BLaER1 treated with 17β-estradiol and CSF1 and Interleukin-3, amounts not matched to agents 10 nM and 100 nM (cell line): Measurements from ENCODE around the gene KTN1.

Experiments
- H3K27ac ChIP-seq, 11 experiments: shearing (Covaris generic); formaldehyde crosslinking; 2 replicates each; pipeline ENCODE4 v1.8.1; 2022
- H3K27me3 ChIP-seq, 11 experiments: shearing (Covaris generic); formaldehyde crosslinking; 2 replicates each; pipeline ENCODE4 v1.8.1; 2022
- H3K36me3 ChIP-seq, 11 experiments: shearing (Covaris generic); formaldehyde crosslinking; 2 replicates each; pipeline ENCODE4 v1.8.1; 2022
- H3K4me1 ChIP-seq, 10 experiments: shearing (Covaris generic); formaldehyde crosslinking; 2 replicates each; pipeline ENCODE4 v1.8.1; 2022
- H3K4me2 ChIP-seq, 11 experiments: shearing (Covaris generic); formaldehyde crosslinking; 2 replicates each; pipeline ENCODE4 v1.8.1; 2022
- H3K4me3 ChIP-seq, 10 experiments: shearing (Covaris generic); formaldehyde crosslinking; 2 replicates each; pipeline ENCODE4 v1.8.1; 2022
- H3K9ac ChIP-seq, 11 experiments: shearing (Covaris generic); formaldehyde crosslinking; 2 replicates each; pipeline ENCODE4 v1.8.1; 2022
- H3K9me3 ChIP-seq, 11 experiments: shearing (Covaris generic); formaldehyde crosslinking; replicated peaks in 1 of 11; 2 replicates each; pipeline ENCODE4 v1.8.1; 2022
- H4K20me1 ChIP-seq, 11 experiments: shearing (Covaris generic); formaldehyde crosslinking; 2 replicates each; pipeline ENCODE4 v1.8.1; 2022
- Cebpa-rat ChIP-seq, 11 experiments: shearing (Covaris generic); IDR thresholded peaks; 2 replicates each; pipeline ENCODE4 v1.8.1; 2022

The KTN1 gene, protein sequence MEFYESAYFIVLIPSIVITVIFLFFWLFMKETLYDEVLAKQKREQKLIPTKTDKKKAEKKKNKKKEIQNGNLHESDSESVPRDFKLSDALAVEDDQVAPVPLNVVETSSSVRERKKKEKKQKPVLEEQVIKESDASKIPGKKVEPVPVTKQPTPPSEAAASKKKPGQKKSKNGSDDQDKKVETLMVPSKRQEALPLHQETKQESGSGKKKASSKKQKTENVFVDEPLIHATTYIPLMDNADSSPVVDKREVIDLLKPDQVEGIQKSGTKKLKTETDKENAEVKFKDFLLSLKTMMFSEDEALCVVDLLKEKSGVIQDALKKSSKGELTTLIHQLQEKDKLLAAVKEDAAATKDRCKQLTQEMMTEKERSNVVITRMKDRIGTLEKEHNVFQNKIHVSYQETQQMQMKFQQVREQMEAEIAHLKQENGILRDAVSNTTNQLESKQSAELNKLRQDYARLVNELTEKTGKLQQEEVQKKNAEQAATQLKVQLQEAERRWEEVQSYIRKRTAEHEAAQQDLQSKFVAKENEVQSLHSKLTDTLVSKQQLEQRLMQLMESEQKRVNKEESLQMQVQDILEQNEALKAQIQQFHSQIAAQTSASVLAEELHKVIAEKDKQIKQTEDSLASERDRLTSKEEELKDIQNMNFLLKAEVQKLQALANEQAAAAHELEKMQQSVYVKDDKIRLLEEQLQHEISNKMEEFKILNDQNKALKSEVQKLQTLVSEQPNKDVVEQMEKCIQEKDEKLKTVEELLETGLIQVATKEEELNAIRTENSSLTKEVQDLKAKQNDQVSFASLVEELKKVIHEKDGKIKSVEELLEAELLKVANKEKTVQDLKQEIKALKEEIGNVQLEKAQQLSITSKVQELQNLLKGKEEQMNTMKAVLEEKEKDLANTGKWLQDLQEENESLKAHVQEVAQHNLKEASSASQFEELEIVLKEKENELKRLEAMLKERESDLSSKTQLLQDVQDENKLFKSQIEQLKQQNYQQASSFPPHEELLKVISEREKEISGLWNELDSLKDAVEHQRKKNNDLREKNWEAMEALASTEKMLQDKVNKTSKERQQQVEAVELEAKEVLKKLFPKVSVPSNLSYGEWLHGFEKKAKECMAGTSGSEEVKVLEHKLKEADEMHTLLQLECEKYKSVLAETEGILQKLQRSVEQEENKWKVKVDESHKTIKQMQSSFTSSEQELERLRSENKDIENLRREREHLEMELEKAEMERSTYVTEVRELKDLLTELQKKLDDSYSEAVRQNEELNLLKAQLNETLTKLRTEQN (N-terminal part only)

GRCh38 chr14:55579724-55580469 lies at the start of gene KTN1:
TSS of gene KTN1 (plus strand) at chr14:55580207. CDS start at chr14:55612049, 31,842 bp downstream.
- H3K9me3 ChIP-seq: no peaks in the 10 kb centered on the region
- H3K4me3 ChIP-seq: peak within 1 kb of the TSS; percentile 83 to 98 (median 94)
- peak within 1 kb of the TSS; percentile 94 to 99 (median 97) for H3K9ac ChIP-seq
- H3K4me1 ChIP-seq: peaks cover 45 to 52% (median 48%) of the 10 kb centered on the region in 10 experiments
- H3K27ac ChIP-seq: peak within 1 kb of the TSS; percentile 77 to 99 (median 96)
- H4K20me1 ChIP-seq: peaks cover 34 to 46% (median 45%) of the 10 kb centered on the region in 11 experiments
- TF ChIP-seq Cebpa-rat (IDR thresholded peaks at IDR 0.05): no peak
- H3K27me3 ChIP-seq: no peaks in the 10 kb centered on the region
- peak within 1 kb of the TSS; percentile 83 to 95 (median 91) for H3K4me2 ChIP-seq
- peaks cover 0 to 15% (median 8%) of the 10 kb centered on the region in 11 experiments; a peak in 6 of 22 replicates for H3K36me3 ChIP-seq

DNA sequence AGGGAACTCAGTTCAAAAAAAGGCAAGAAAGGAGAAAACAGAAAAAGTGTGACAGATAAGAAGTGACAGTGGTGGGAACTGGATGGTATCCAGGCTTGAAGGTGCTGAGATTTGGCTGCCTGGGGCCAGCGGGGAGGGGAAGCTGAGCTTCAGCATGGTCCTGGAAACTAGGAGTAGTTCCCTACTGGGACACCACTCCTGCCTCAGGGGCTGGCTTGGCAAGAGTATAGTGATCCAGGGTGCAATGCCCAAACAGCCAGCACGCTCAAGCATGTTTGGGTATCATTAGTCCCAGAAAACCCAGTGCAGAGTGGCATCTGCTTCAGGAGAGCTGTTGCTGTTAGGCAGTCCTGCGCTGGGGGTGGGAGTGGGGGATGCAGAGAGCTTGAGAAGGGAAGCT lies 49.5 kb upstream of the KTN1 start:
- H3K4me3 ChIP-seq: no peak overlapping the region
- H4K20me1 ChIP-seq: no peaks in the 10 kb centered on the region
- no peak overlapping the region for H3K27ac ChIP-seq
- no peak for TF ChIP-seq Cebpa-rat (IDR thresholded peaks at IDR 0.05)
- no peaks in the 10 kb centered on the region for H3K36me3 ChIP-seq
- no peak overlapping the region for H3K9ac ChIP-seq
- no peak overlapping the region for H3K4me2 ChIP-seq
- no peaks in the 10 kb centered on the region for H3K4me1 ChIP-seq
- H3K9me3 ChIP-seq: no peaks in the 10 kb centered on the region
- H3K27me3 ChIP-seq: no peaks in the 10 kb centered on the region

DNA sequence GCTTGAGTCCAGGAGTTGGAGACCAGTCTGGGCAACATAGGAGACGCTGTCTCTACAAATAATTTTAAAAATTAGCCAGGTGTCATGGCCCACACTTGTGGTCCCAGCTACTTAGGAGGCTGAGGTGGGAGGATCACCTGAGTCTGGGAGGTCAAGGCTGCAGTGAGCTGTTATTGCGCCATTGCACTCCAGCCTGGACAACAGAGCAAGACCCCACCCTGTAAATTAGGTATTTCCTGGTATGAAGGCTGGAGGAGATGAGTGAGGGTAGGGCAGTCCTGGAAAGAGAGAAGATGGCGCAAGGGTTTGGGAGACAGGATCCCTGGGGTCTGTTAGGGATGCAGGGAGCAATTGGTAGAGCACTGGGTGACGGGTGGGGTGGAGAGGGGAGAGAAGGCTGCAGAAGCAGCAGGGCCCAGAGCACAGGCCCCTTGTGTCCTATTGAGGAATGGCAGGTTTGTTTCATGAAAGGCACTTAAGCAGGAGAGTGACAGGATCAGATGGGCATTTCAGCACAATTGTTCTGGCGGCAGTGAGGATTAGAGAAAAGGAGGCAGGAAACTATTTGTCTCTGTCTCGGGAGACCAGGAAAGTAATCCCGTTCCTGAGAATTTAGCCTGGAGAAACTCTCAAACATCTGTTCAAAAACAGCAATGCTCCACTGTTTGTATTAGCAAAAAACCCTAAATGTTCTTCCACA lies 47.2 kb upstream of the KTN1 start:
- H4K20me1 ChIP-seq: no peaks in the 10 kb centered on the region
- no peaks in the 10 kb centered on the region for H3K27me3 ChIP-seq
- no peak overlapping the region for H3K27ac ChIP-seq
- no peak overlapping the region for H3K9ac ChIP-seq
- no peak for TF ChIP-seq Cebpa-rat (IDR thresholded peaks at IDR 0.05)
- peaks cover 6 to 15% (median 10%) of the 10 kb centered on the region in 11 experiments; a peak in 17 of 22 replicates for H3K9me3 ChIP-seq
- no peaks in the 10 kb centered on the region for H3K4me1 ChIP-seq
- H3K4me3 ChIP-seq: no peak overlapping the region
- no peak overlapping the region for H3K4me2 ChIP-seq
- H3K36me3 ChIP-seq: no peaks in the 10 kb centered on the region

GRCh38 chr14:55533960-55534359 lies 46.0 kb upstream of the KTN1 start:
- Histone ChIP-seq H3K4me2 (no peak overlapping the region), H3K27ac (no peak overlapping the region), H4K20me1 (no peaks in the 10 kb centered on the region), H3K36me3 (no peaks in the 10 kb centered on the region), H3K4me1 (no peaks in the 10 kb centered on the region), H3K9ac (no peak overlapping the region), H3K27me3 (no peaks in the 10 kb centered on the region), H3K4me3 (no peak overlapping the region), H3K9me3 (peaks cover 6 to 15% (median 10%) of the 10 kb centered on the region in 11 experiments; a peak in 17 of 22 replicates)
- TF ChIP-seq Cebpa-rat (IDR thresholded peaks at IDR 0.05): no peak

DNA sequence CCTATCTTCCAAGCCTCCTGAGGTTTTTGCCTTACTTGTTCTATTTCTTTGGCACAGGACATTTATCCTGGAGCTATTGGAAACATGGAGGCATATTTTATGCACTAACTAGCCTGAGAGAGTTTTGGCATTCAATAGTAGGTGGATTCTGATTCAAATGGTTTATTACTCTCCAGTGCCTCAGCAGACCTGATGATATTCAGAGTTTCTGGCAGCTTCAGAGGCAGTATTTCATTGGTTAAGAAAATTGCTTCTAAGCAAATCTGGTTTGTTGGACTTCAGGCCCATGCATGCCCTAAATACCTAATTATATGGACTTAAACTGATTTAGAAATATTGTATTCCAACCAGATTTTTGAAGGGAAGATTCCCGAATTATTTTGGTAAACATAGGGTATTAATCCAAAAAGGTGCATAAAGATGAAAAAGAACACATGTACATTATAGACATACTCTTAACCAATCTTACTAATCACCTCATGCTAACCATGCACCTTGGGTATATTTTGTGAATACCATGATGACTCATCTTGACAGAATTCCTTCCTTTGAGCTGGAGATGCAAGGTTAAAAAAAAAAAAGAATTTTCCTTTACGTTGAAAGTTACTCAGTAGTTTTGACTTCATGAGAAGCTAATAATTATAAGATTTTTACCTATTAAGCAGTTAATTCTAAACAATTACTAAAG lies 44.3 kb upstream of the KTN1 start:
- no peak for TF ChIP-seq Cebpa-rat (IDR thresholded peaks at IDR 0.05)
- Histone ChIP-seq H3K9ac (no peak overlapping the region), H3K27ac (no peak overlapping the region), H3K27me3 (no peaks in the 10 kb centered on the region), H3K4me1 (no peaks in the 10 kb centered on the region), H4K20me1 (no peaks in the 10 kb centered on the region), H3K4me2 (no peak overlapping the region), H3K36me3 (no peaks in the 10 kb centered on the region), H3K4me3 (no peak overlapping the region), H3K9me3 (peaks cover 6 to 15% (median 10%) of the 10 kb centered on the region in 11 experiments; a peak in 17 of 22 replicates)

GRCh38 chr14:55536204-55536708 lies 43.8 kb upstream of the KTN1 start:
- Histone ChIP-seq H3K9me3 (peaks cover 6 to 15% (median 10%) of the 10 kb centered on the region in 11 experiments; a peak in 17 of 22 replicates), H3K4me1 (no peaks in the 10 kb centered on the region), H3K27ac (no peak overlapping the region), H3K4me2 (no peak overlapping the region), H3K4me3 (no peak overlapping the region), H3K36me3 (no peaks in the 10 kb centered on the region), H3K9ac (no peak overlapping the region), H3K27me3 (no peaks in the 10 kb centered on the region), H4K20me1 (no peaks in the 10 kb centered on the region)
- TF ChIP-seq Cebpa-rat (IDR thresholded peaks at IDR 0.05): no peak

GRCh38 chr14:55537782-55538181 lies 42.2 kb upstream of the KTN1 start:
- Histone ChIP-seq H3K36me3 (no peaks in the 10 kb centered on the region), H3K4me1 (no peaks in the 10 kb centered on the region), H3K27ac (no peak overlapping the region), H4K20me1 (no peaks in the 10 kb centered on the region), H3K9ac (no peak overlapping the region), H3K9me3 (peaks cover 6 to 15% (median 10%) of the 10 kb centered on the region in 11 experiments; a peak in 17 of 22 replicates), H3K4me3 (no peak overlapping the region), H3K27me3 (no peaks in the 10 kb centered on the region), H3K4me2 (no peak overlapping the region)
- no peak for TF ChIP-seq Cebpa-rat (IDR thresholded peaks at IDR 0.05)
